ENCODE measurements around the gene TPK1. TPM values are rescaled to one million over a fixed set of nuclear protein-coding genes. Genes with fewer than 3 reads are reported as not detected.

Gene TPK1
- total and polyA plus RNA-seq, 5 donors, result 5.5 to 8.8 (median 7.5) TPM

DNA sequence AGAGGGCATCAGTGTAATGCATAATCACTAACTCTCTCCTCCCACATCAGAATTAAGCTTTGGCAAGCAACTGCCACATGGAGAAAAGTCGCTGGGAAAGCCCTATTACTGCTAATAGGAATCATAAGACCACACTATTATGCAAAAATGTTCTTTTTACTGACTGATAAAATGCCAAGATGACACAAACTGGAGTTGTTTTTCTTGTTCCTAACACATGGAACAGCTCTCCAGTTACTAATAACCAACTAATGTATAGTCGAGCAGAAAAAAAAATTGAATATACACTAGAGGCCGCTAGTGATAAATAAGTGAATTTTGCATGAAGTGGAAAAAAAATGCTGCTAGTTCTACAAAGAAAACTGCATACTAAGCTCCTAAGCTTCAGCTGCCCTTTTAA is 165.6 kb downstream of the TPK1 start:
- H3K9me3 ChIP-seq (ENCODE audit: control insufficient read depth, low read length), result no peaks in the 10 kb centered on the region
- whole genome bisulfite sequencing, result 30% methylated on average over 3 of the region's 3 CpGs
- intact Hi-C loops (cut with DNase I), result no loop called here
- no peak for DNase-seq
- no peaks in the 10 kb centered on the region for H3K4me1 ChIP-seq (ENCODE audit: control insufficient read depth, insufficient read depth, low read length)
- H3K27me3 ChIP-seq (ENCODE audit: control insufficient read depth, insufficient read depth), result no peaks in the 10 kb centered on the region
- ATAC-seq, result no peak
- no peak overlapping the region for H3K4me3 ChIP-seq (ENCODE audit: low read length)
- H3K27ac ChIP-seq (ENCODE audit: low read length), result no peak overlapping the region

DNA sequence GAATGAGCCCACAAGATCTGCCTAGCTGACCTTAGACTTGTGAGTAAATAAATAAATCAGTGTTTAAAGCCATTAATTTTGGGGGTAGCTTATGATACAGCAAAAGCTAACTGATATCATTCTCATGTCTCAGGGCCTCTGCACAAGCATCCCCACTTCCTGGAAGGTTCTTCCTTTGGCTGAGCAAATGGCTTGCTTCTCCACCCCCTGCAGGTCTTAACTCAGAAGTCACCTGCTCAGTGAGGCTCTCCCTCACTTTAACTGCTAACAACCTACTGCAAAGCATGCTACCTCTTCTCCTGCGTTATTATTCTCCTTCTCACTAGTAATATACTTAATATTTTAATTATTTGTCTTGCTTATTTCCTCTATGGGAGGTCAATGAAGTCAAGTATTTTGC is 167.3 kb downstream of the TPK1 start:
- Histone ChIP-seq H3K4me3 (ENCODE audit: low read length) (no peak overlapping the region), H3K4me1 (ENCODE audit: control insufficient read depth, insufficient read depth, low read length) (no peaks in the 10 kb centered on the region), H3K27me3 (ENCODE audit: control insufficient read depth, insufficient read depth) (no peaks in the 10 kb centered on the region), H3K9me3 (ENCODE audit: control insufficient read depth, low read length) (no peaks in the 10 kb centered on the region), H3K27ac (ENCODE audit: low read length) (no peak overlapping the region)
- DNase-seq (no peak), ATAC-seq (no peak)
- WGBS, result 91% methylated on average over 1 of the region's 1 CpG
- intact Hi-C loops (cut with DNase I), result no loop called here

GRCh38 chr7:144665689-144666381 is 170.0 kb downstream of the TPK1 start:
- Histone ChIP-seq H3K9me3 (ENCODE audit: control insufficient read depth, low read length) (no peaks in the 10 kb centered on the region), H3K27ac (ENCODE audit: low read length) (no peak overlapping the region), H3K4me1 (ENCODE audit: control insufficient read depth, insufficient read depth, low read length) (no peaks in the 10 kb centered on the region), H3K4me3 (ENCODE audit: low read length) (no peak overlapping the region), H3K27me3 (ENCODE audit: control insufficient read depth, insufficient read depth) (no peaks in the 10 kb centered on the region)
- DNase-seq, result no peak
- no peak for ATAC-seq
- WGBS, result 76% methylated on average over 2 of the region's 2 CpGs
- intact Hi-C loops (cut with DNase I), result no loop called here

GRCh38 chr7:144659211-144659610 is 176.6 kb downstream of the TPK1 start:
- WGBS, result 65% methylated on average over 9 of the region's 9 CpGs
- no peaks in the 10 kb centered on the region for H3K27me3 ChIP-seq (ENCODE audit: control insufficient read depth, insufficient read depth)
- H3K9me3 ChIP-seq (ENCODE audit: control insufficient read depth, low read length), result no peaks in the 10 kb centered on the region
- intact Hi-C loops (cut with DNase I), result no loop called here
- H3K27ac ChIP-seq (ENCODE audit: low read length), result no peak overlapping the region
- no peak overlapping the region for H3K4me3 ChIP-seq (ENCODE audit: low read length)
- DNase-seq, result no peak
- H3K4me1 ChIP-seq (ENCODE audit: control insufficient read depth, insufficient read depth, low read length), result no peaks in the 10 kb centered on the region
- no peak for ATAC-seq

GRCh38 chr7:144656965-144657517 is 178.8 kb downstream of the TPK1 start:
- no peak for ATAC-seq
- WGBS, result 56% methylated on average over 6 of the region's 6 CpGs
- DNase-seq, result no peak
- intact Hi-C loops (cut with DNase I), result no loop called here
- Histone ChIP-seq H3K4me1 (ENCODE audit: control insufficient read depth, insufficient read depth, low read length) (no peaks in the 10 kb centered on the region), H3K9me3 (ENCODE audit: control insufficient read depth, low read length) (no peaks in the 10 kb centered on the region), H3K4me3 (ENCODE audit: low read length) (no peak overlapping the region), H3K27ac (ENCODE audit: low read length) (no peak overlapping the region), H3K27me3 (ENCODE audit: control insufficient read depth, insufficient read depth) (no peaks in the 10 kb centered on the region)

DNA sequence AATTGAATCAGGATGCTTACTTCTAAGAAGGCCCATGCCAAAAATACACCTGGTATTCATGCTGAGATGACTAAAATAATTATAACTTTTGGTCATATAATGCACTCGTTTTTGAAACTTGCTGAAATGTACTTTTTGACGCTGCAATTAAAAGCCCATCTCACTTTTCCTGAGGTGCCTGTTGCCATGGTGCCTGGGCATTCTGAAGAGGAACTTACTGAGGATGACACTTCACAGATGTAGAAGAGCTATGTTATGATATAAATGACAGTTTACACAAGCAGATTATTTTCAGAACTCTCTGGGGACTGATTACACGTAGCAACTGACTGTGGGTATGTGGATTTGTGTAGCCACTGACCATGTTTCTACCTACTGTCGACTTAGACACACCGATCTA is 182.4 kb downstream of the TPK1 start:
- 54% methylated on average over 5 of the region's 5 CpGs for WGBS
- no peak overlapping the region for H3K4me3 ChIP-seq (ENCODE audit: low read length)
- no peak for DNase-seq
- H3K4me1 ChIP-seq (ENCODE audit: control insufficient read depth, insufficient read depth, low read length), result no peaks in the 10 kb centered on the region
- no peaks in the 10 kb centered on the region for H3K27me3 ChIP-seq (ENCODE audit: control insufficient read depth, insufficient read depth)
- intact Hi-C loops (cut with DNase I), result no loop called here
- no peaks in the 10 kb centered on the region for H3K9me3 ChIP-seq (ENCODE audit: control insufficient read depth, low read length)
- no peak overlapping the region for H3K27ac ChIP-seq (ENCODE audit: low read length)
- no peak for ATAC-seq

- H3K4me3 ChIP-seq (ENCODE audit: low read length), result no peak overlapping the region
- 98% methylated on average over 24 of the region's 24 CpGs for WGBS
- no peaks in the 10 kb centered on the region for H3K9me3 ChIP-seq (ENCODE audit: control insufficient read depth, low read length)
- intact Hi-C loops (cut with DNase I), result no loop called here
- H3K4me1 ChIP-seq (ENCODE audit: control insufficient read depth, insufficient read depth, low read length), result no peaks in the 10 kb centered on the region
- DNase-seq (peak in 1 of 3 donors; percentile 53), ATAC-seq (no peak)
- H3K27ac ChIP-seq (ENCODE audit: low read length), result no peak overlapping the region
- H3K27me3 ChIP-seq (ENCODE audit: control insufficient read depth, insufficient read depth), result no peaks in the 10 kb centered on the region
Observed at GRCh38 chr7:144650439-144650838, 185.4 kb downstream of the TPK1 start.

DNA sequence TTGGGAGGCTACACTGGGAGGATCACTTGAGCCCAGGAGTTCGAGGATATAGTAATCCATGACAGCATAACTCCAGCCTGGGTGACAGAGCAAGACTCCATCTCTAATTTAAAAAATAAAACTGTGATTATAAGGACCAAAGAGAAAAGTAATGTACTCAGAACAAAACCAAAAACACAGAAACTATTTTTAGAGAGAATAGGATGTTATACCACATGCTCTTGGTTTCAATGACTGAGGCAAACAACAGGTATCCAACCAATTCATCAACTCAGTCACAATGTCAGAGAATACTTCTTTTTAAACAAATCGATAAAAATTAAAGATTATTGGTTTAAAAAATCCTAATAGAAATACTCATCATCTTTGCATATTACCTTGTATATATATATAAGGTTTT is 186.7 kb downstream of the TPK1 start:
- Histone ChIP-seq H3K4me3 (ENCODE audit: low read length) (no peak overlapping the region), H3K27me3 (ENCODE audit: control insufficient read depth, insufficient read depth) (no peaks in the 10 kb centered on the region), H3K27ac (ENCODE audit: low read length) (no peak overlapping the region), H3K9me3 (ENCODE audit: control insufficient read depth, low read length) (no peaks in the 10 kb centered on the region), H3K4me1 (ENCODE audit: control insufficient read depth, insufficient read depth, low read length) (no peaks in the 10 kb centered on the region)
- ATAC-seq (no peak), DNase-seq (no peak)
- intact Hi-C loops (cut with DNase I), result no loop called here
- 75% methylated on average over 2 of the region's 2 CpGs for WGBS

DNA sequence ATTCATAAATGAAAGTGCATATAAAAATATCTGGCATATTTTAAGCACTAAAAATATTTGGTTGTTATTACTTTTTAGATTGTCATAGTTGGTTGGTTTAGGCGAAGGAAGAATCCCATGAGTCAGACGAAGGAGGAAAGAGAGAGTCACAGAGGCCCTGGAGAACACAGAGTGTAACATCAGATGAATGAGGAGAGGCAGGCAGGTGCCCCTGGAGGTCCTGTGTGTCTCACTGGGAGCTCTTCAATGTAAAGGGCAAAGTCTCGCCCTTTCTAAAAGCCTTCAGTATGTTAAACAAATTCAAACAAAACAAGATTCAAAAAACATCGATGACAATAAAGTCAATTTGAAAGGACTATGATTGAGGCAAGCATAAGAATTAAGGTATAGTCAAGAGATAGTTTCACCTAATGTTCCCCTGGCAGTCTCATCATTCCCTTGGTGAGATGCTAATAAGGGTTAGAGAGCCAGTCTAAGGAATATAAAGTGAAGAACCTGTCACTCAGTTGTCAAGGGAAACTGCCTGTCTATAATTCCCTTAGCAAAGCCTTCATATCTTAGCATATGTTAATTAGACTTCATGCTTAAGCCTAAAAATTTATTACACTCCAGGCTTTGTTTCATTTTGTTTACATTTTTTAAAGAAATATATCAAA is 194.3 kb downstream of the TPK1 start:
- H3K27me3 ChIP-seq (ENCODE audit: control insufficient read depth, insufficient read depth), result no peaks in the 10 kb centered on the region
- intact Hi-C loops (cut with DNase I), result no loop called here
- H3K4me3 ChIP-seq (ENCODE audit: low read length), result no peak overlapping the region
- DNase-seq (no peak), ATAC-seq (no peak)
- H3K9me3 ChIP-seq (ENCODE audit: control insufficient read depth, low read length), result no peaks in the 10 kb centered on the region
- no peaks in the 10 kb centered on the region for H3K4me1 ChIP-seq (ENCODE audit: control insufficient read depth, insufficient read depth, low read length)
- no peak overlapping the region for H3K27ac ChIP-seq (ENCODE audit: low read length)
- WGBS, result 78% methylated on average over 4 of the region's 4 CpGs

DNA sequence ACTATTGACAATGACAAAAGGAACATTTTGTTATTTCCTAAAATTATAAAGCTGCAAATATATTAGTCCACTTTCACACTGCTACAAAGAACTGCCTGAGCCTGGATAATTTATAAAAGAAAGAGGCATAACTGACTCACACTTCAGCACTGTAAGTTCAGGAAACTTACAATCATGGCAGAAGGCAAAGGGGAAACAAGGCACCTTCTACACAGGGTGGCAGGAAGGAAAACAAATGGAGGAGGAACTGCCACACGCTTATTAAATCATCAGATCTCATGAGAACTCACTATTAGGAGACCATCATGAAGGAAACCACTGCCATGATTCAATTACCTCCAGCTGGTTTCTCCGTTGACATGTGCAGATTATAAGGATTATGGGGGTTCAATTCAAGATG is 203.1 kb downstream of the TPK1 start:
- WGBS, result 69% methylated on average over 2 of the region's 2 CpGs
- Histone ChIP-seq H3K27ac (ENCODE audit: low read length) (no peak overlapping the region), H3K27me3 (ENCODE audit: control insufficient read depth, insufficient read depth) (no peaks in the 10 kb centered on the region), H3K9me3 (ENCODE audit: control insufficient read depth, low read length) (no peaks in the 10 kb centered on the region), H3K4me1 (ENCODE audit: control insufficient read depth, insufficient read depth, low read length) (no peaks in the 10 kb centered on the region), H3K4me3 (ENCODE audit: low read length) (no peak overlapping the region)
- DNase-seq (no peak), ATAC-seq (no peak)
- intact Hi-C loops (cut with DNase I), result no loop called here

GRCh38 chr7:144629598-144629997 is 206.3 kb downstream of the TPK1 start:
- ATAC-seq (no peak), DNase-seq (no peak)

More at GRCh38 chr7:144629598-144629997, 206.3 kb downstream of the TPK1 start:
- no peak overlapping the region for H3K4me3 ChIP-seq (ENCODE audit: low read length)
- H3K4me1 ChIP-seq (ENCODE audit: control insufficient read depth, insufficient read depth, low read length), result no peaks in the 10 kb centered on the region
- H3K27ac ChIP-seq (ENCODE audit: low read length), result no peak overlapping the region
- H3K9me3 ChIP-seq (ENCODE audit: control insufficient read depth, low read length), result no peaks in the 10 kb centered on the region
- intact Hi-C loops (cut with DNase I), result no loop called here
- no peaks in the 10 kb centered on the region for H3K27me3 ChIP-seq (ENCODE audit: control insufficient read depth, insufficient read depth)
